NCI-H1105 treated with DMSO at 0.1 percent for 48 hours (cell line): Measurements from ENCODE around the gene CASKIN2.

ENCODE experiments used
- DNase-seq: peaks from one replicate; lab custom pipeline; 2025; lab: John Stamatoyannopoulos, UW

Gene CASKIN2

GRCh38 chr17:75503976-75504346 lies 11.4 kb downstream of the CASKIN2 start:
- no peak for DNase-seq

GRCh38 chr17:75503337-75503950 lies 11.9 kb downstream of the CASKIN2 start:
- no peak for DNase-seq

DNA sequence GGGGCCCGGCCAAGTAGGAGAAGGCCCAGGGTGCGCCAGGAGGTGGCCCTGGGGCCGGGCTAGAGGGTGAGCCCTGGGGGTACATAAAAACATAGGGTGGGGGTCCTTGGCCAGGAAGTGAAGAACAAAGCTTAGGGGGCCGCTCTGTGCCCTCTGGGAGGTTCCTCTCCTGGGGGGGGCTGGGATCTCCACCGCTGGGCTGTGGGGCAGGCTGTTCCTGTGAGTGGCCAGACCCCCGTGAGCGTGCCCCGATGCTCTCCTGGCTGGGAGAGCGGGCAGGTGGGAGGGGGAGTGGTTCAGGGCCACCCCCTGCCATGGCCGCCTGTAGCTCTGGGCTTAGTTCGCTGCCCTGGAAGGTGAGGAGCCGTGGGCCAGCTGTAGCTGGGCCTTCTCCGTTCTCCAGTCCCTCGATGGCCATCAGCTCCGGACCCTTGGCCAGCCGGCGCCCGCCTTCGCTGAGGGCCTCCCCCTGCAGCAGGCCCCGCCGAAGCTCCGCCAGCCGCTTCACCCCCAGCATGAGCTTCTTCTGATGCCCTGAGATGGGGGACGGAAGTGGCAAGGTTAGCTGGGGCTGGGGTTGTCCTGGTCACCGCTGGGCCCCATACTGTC lies 12.5 kb downstream of the CASKIN2 start:
- DNase-seq = no peak

GRCh38 chr17:75502072-75502720 lies 13.1 kb downstream of the CASKIN2 start:
- no peak for DNase-seq

DNA sequence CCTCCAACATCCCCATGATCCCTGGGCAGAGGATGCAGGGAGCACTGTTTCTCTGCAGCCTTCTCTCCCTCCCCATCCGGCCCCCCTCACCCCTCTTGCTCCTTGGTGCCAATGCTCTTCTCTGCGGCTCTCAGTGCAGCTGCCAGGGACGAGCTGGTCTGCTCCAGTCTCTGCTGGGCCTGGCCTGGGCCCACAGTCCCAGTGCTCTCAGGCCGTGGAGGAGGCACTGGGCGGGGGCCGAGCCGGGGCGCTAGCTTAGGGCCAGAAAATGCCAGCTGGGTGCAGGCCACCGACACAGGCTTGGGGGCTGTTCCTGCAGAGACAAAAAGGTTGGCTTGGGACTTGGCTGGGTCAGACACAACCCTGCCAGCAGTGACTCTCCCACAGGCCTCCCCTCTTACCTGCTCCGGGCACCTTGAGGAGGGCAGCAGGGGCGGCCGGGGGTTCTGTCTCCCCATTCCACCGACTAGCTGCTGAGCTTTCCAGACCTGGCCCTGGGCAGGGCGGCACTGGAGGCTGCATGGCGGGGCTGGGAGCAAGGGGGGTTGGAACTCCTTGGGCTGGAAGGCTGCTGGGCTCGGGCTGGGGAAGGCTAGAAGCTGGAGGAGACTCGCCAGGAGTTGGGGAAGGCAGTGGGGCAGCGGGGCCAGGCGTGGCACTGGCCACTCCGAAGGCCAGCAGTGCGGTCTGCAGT lies 13.8 kb downstream of the CASKIN2 start:
- DNase-seq = no peak

GRCh38 chr17:75500419-75501216 lies 14.7 kb downstream of the CASKIN2 start:
- no peak for DNase-seq

- no peak for DNase-seq
Observed at GRCh38 chr17:75499313-75500022, 15.9 kb downstream of the CASKIN2 start.

DNA sequence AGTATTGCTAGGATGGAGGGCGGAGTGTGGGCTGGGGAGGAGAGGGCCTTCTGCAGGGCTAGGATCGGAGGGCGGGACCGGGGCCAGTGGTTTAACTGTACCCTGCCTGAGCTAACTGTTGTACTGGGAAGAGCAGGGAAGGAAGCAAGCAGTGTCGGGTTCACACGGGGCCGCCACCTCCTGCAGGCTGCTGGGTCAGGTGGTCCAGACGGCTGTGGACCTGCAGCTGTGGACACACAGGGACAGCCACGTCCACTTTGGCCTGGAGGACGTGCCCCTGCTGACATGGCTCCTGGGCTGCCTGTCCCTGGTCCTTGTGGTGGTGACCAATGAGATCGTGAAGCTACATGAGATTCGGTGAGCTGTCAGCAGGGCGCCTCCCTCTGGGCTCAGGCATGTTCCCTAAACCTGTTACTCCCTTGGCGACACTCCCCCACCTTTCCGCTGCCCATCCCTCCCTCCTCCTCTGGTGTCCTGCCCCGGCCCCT lies 16.6 kb downstream of the CASKIN2 start:
- no peak for DNase-seq

DNA sequence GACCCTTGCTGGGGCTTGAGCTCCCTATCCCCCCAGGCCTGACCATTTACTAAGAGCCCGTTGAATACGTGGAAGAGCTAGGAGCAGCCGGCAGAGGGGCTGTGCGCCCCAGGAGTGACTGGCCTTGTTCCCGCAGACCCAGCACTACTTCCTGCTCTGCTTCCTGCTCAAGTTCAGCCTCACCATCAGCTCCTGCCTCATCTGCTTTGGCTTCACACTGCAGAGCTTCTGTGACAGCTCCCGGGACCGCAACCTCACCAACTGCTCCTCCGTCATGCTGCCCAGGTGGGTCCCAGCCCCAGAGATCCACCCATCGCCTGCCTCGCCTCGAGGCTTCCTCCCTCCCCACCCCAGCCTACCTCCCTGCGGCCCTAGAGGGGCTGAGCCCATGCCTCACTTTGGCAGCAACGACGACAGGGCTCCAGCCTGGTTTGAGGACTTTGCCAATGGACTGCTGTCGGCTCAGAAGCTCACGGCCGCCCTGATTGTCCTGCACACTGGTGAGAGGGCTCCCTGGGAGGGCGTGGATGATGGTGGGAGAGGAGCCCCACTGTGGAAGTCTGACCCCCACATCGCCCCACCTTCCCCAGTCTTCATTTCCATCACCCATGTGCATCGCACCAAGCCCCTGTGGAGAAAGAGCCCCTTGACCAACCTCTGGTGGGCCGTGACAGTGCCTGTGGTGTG lies 17.2 kb downstream of the CASKIN2 start:
- no peak for DNase-seq

DNA sequence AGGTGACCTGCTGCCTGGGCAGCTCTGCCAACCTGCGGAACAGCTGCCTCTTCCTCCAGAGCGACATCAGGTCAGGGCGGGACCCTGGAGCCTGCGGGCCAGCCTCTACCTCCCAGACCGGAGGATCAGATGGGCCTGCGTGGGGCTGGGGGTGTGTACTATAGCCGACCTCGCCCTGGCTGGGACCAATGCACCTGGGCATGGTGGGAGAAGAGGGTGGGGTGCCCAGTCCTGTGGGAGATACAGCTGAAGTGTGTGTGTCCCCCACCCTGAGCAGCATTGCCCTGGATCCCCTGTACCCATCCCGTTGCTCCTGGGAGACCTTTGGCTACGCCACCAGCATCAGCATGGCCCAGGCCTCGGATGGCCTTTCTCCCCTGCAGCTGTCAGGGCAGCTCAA lies 19.3 kb downstream of the CASKIN2 start:
- DNase-seq = no peak

GRCh38 chr17:75494326-75494877 lies 20.9 kb downstream of the CASKIN2 start:
- no peak for DNase-seq

DNA sequence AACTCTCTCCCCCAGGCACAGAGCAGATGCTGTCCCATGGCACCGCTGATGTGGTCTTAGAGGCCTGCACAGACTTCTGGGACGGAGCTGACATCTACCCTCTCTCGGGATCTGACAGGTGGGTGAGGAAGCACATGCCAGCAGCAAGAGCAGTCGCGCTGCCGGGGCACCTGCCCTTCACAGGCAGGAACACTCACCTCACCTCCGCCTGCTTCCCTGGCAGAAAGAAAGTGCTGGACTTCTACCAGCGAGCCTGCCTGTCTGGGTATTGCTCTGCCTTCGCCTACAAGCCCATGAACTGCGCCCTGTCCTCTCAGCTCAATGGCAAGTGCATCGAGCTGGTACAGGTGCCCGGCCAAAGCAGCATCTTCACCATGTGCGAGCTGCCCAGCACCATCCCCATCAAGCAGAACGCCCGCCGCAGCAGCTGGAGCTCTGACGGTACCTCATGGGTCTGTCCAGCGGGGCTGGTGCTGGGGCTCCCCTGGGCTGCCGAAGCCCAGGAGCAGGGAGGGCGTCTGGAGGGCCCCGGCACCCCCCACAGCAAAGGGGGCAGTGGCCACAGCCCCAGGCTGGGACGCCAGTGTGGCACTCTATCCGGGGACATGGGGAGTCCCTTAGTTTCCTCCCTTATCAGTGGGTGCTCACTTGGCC lies 21.7 kb downstream of the CASKIN2 start:
- no peak for DNase-seq

DNA sequence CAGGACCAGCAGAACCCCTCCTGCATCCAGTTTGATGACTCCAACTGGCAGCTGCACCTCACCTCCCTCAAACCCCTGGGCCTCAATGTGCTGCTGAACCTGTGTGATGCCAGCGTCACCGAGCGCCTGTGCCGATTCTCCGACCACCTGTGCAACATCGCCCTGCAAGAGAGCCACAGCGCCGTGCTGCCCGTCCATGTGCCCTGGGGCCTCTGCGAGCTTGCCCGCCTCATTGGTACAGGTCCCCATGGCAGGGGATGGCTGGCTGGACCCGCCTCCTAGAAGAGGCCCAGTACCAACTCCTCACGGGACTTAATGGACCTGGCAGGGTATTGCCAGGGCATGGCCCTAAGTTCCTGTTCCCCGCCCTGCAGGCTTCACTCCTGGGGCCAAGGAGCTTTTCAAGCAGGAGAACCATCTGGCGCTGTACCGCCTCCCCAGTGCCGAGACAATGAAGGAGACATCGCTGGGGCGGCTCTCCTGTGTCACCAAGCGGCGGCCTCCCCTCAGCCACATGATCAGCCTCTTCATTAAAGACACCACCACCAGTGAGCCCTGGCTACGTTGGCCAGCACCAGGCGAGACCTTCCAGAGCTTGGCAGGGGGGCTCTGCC lies 22.7 kb downstream of the CASKIN2 start:
- no peak for DNase-seq

DNA sequence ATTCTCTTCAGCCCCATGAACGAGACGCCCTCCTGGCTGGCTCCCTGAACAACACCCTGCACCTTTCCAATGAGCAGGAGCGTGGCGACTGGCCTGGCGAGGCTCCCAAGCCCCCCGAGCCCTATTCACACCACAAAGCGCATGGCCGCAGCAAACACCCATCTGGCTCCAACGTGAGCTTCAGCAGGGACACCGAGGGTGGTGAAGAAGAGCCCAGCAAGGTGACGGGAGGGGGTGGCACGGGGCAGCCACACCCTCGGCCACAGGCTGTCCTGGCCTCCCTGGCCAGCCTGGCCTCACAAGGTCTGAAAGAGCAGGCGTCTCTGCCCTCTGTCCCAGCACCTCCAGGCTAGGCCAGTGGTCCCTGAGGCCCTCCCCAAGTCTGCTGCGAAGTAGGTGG lies 23.7 kb downstream of the CASKIN2 start:
- DNase-seq = no peak

DNA sequence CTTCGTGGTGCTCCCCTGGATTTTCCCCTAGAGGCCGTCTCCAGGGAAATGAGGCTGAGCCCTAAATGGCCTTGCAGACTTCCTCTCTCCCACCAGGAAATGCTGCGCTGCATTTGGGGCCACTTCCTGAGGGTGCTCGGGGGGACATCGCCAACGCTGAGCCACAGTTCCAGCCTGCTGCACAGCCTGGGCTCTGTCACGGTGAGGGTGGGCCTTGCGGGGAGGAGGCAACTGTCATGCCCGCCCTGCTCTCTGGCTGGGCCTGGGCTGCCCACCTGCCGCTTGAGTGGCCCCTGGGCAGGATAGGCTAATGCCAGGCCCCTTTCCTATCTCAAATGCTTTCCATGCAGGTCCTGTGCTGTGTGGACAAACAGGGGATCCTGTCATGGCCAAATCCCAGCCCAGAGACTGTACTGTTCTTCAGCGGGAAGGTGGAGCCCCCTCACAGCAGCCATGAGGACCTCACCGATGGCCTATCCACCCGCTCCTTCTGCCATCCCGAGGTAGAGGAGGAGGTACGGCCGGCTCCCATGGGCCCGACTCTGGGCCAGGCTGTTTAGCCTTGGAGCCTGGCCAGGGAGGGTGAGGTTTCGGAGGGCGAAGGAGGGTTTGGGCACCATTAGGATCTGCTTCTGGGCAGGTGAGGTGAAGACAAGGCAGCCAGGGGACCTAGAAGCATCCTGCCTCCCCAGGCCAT lies 24.2 kb downstream of the CASKIN2 start:
- DNase-seq = no peak

GRCh38 chr17:75490173-75490743 lies 25.1 kb downstream of the CASKIN2 start:
- no peak for DNase-seq

- DNase-seq = no peak
Observed at GRCh38 chr17:75489511-75489955, 25.8 kb downstream of the CASKIN2 start.

DNA sequence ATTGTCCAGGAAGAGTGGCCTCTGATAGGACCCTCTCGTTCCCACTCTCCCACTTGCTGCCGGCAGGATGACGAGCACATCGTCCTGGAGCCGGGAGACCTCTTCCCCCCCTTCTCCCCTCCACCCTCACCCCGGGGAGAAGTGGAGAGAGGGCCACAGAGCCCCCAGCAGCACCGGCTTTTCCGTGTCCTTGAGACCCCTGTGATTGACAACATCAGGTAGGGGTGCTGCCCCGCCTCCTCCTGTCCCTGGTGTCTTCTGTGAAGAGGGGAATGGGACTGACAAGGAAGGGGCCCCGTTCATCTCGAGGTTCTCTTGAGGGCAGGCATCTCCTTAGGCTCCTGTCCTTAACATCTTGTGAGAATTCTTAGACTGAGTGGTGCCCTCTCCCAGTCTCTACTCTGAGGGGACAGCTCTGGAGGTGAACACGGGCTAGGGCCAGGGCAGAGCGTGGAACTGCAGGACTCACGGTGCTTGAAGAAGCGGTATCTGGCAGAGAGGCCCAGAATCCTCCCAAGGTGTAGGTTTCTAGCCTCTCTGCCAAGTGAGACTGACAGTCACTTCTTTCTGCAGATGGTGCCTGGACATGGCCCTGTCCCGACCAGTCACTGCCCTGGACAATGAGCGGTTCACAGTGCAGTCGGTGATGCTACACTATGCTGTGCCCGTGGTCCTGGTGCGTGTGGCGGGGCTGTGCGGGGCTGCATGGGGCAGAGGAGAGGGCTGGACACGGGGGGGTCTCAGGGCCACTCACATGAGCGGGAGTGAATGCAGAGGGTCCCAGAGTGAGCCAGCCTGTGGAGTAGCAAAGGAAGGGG lies 26.4 kb downstream of the CASKIN2 start:
- DNase-seq = no peak
